IMR-90 (cell line): ENCODE data around the gene OR13C9. TPM values are rescaled to one million over a fixed set of nuclear protein-coding genes. Genes with fewer than 3 reads are reported as not detected.

Experiments
- ATAC-seq: fragments of 200-7000 bp; cut with Tn5 transposase; 2 replicates; pipeline ENCODE4 v1.9.1; 2020; ENCODE audit warnings: low read depth, mild to moderate bottlenecking, moderate library complexity
- BruUV-seq: library from RNA; stranded (reverse); fragments of 400-500 nt; replicated peaks from 2 replicates; lab custom pipeline; 2021; lab: Mats Ljungman, UMichigan
- CTCF ChIA-PET: fragments of 300-600 bp; formaldehyde crosslinking; extraction: SDS; loops from one replicate; lab custom pipeline; 2021; ENCODE audit warnings: antibody characterized with exemption; lab: Yijun Ruan, JAX
- POLR2A ChIA-PET: fragments of 300-600 bp; sonication (Branson Sonifier 250); formaldehyde crosslinking; loops from one replicate; lab custom pipeline; 2022; ENCODE audit warnings: antibody characterized with exemption; ENCODE audit not compliant: unreplicated experiment; lab: Charles Lee
- DNase-seq: peaks from one replicate; pipeline ENCODE4 v3.0.0; 2013
- H2AFZ ChIP-seq: replicated peaks from 2 replicates; pipeline ENCODE3; 2013; ENCODE audit warnings: low read length, mild to moderate bottlenecking; ENCODE audit not compliant: poor library complexity
- H2AK5ac ChIP-seq: 2 replicates; pipeline ENCODE4 v1.6.1; 2013; ENCODE audit warnings: low read depth, low read length, inconsistent platforms
- H2AK9ac ChIP-seq: replicated peaks from 2 replicates; pipeline ENCODE3; 2013; ENCODE audit warnings: mild to moderate bottlenecking, low read depth, low read length, moderate library complexity; ENCODE audit not compliant: poor library complexity
- H2BK120ac ChIP-seq: 2 replicates; pipeline ENCODE4 v1.6.1; 2013; ENCODE audit warnings: low read depth, low read length, inconsistent platforms
- H2BK15ac ChIP-seq: 3 replicates; pipeline ENCODE4 v1.6.1; 2013; ENCODE audit warnings: low read depth, low read length, inconsistent platforms
- H2BK20ac ChIP-seq: 2 replicates; pipeline ENCODE4 v1.6.1; 2013; ENCODE audit warnings: low read depth, mild to moderate bottlenecking, inconsistent platforms, low read length, moderate library complexity
- H2BK5ac ChIP-seq: 2 replicates; pipeline ENCODE4 v1.6.1; 2013; ENCODE audit warnings: mild to moderate bottlenecking, low read depth, low read length, inconsistent platforms; ENCODE audit not compliant: poor library complexity, severe bottlenecking
- H3K14ac ChIP-seq: replicated peaks from 2 replicates; pipeline ENCODE4 v1.6.1; 2013; ENCODE audit warnings: low read depth, low read length, inconsistent platforms
- H3K18ac ChIP-seq: 2 replicates; pipeline ENCODE4 v1.6.1; 2013; ENCODE audit warnings: low read depth, low read length, control low read depth
- H3K23ac ChIP-seq: 2 replicates; pipeline ENCODE4 v1.6.1; 2013; ENCODE audit warnings: low read depth, low read length, inconsistent platforms
- H3K27ac ChIP-seq: 2 replicates; pipeline ENCODE4 v1.5.1; 2013; ENCODE audit warnings: mild to moderate bottlenecking, control low read depth, low read length; ENCODE audit not compliant: insufficient read depth
- H3K27me3 ChIP-seq: 2 replicates; pipeline ENCODE4 v1.6.1; 2013; ENCODE audit warnings: low read length; ENCODE audit not compliant: control insufficient read depth, insufficient read depth
- H3K36me3 ChIP-seq: 2 replicates; pipeline ENCODE4 v1.6.1; 2013; ENCODE audit warnings: low read length, mixed read lengths; ENCODE audit not compliant: control insufficient read depth, insufficient read depth
- H3K4ac ChIP-seq: 2 replicates; pipeline ENCODE4 v1.6.1; 2013; ENCODE audit warnings: low read depth, low read length, inconsistent platforms
- H3K4me1 ChIP-seq: 2 replicates; pipeline ENCODE4 v1.6.1; 2013; ENCODE audit warnings: low read length, mixed read lengths; ENCODE audit not compliant: control insufficient read depth, insufficient read depth
- H3K4me2 ChIP-seq: 2 replicates; pipeline ENCODE4 v1.6.1; 2013; ENCODE audit warnings: low read depth, mild to moderate bottlenecking, control low read depth, low read length, moderate library complexity
- H3K4me3 ChIP-seq: 2 replicates; pipeline ENCODE4 v1.5.1; 2013; ENCODE audit warnings: low read depth, mild to moderate bottlenecking, control low read depth, low read length, moderate library complexity; ENCODE audit not compliant: insufficient read depth
- H3K56ac ChIP-seq: 2 replicates; pipeline ENCODE4 v1.6.1; 2013; ENCODE audit warnings: low read length, inconsistent platforms; ENCODE audit not compliant: insufficient read depth; ENCODE audit errors: extremely low read depth
- H3K79me1 ChIP-seq, 2 experiments: 2 replicates each; pipeline ENCODE4 v1.6.1; 2013; ENCODE audit warnings: low read length in 2 of 2, inconsistent platforms in 1 of 2, low read depth in 1 of 2
- H3K9ac ChIP-seq: 2 replicates; pipeline ENCODE4 v1.6.1; 2013; ENCODE audit warnings: low read depth, low read length, control low read depth
- H3K9me1 ChIP-seq: 2 replicates; pipeline ENCODE4 v1.6.1; 2013; ENCODE audit warnings: low read length, inconsistent platforms; ENCODE audit not compliant: insufficient read depth
- H3K9me3 ChIP-seq: 2 replicates; pipeline ENCODE4 v1.6.1; 2013; ENCODE audit warnings: low read length; ENCODE audit not compliant: control insufficient read depth, insufficient read depth
- H4K20me1 ChIP-seq: 2 replicates; pipeline ENCODE4 v1.6.1; 2013; ENCODE audit warnings: low read length, inconsistent platforms; ENCODE audit not compliant: insufficient read depth
- H4K5ac ChIP-seq: 2 replicates; pipeline ENCODE4 v1.6.1; 2013; ENCODE audit warnings: mild to moderate bottlenecking, low read depth, low read length, control low read depth
- H4K8ac ChIP-seq, 2 experiments: 2 replicates each; pipeline ENCODE4 v1.6.1; 2013; ENCODE audit warnings: low read depth in 2 of 2, low read length in 2 of 2, control low read depth in 1 of 2, inconsistent platforms in 1 of 2
- H4K91ac ChIP-seq: 2 replicates; pipeline ENCODE4 v1.6.1; 2013; ENCODE audit warnings: low read depth, low read length, inconsistent platforms; ENCODE audit not compliant: insufficient read depth
- BHLHE40 ChIP-seq: fragments of 150-350 bp; IDR thresholded peaks from 2 replicates; pipeline ENCODE4 v1.6.1; 2016; ENCODE audit warnings: mild to moderate bottlenecking, low read depth, low read length
- CEBPB ChIP-seq: IDR thresholded peaks from 2 replicates; pipeline ENCODE4 v1.6.1; 2012; ENCODE audit warnings: low read depth, low read length, improper control_type of control experiment
- CHD1 ChIP-seq: IDR thresholded peaks from 2 replicates; pipeline ENCODE4 v1.6.1; 2012; ENCODE audit warnings: low read depth, low read length, improper control_type of control experiment
- FOS ChIP-seq: fragments of 150-350 bp; IDR thresholded peaks from 2 replicates; pipeline ENCODE4 v1.6.1; 2016; ENCODE audit warnings: low read depth, low read length
- MAFK ChIP-seq: IDR thresholded peaks from 2 replicates; pipeline ENCODE4 v1.6.1; 2012; ENCODE audit warnings: low read depth, low read length, improper control_type of control experiment
- MAZ ChIP-seq: IDR thresholded peaks from 2 replicates; pipeline ENCODE4 v1.6.1; 2012; ENCODE audit warnings: low read depth, mild to moderate bottlenecking, low read length, improper control_type of control experiment, moderate library complexity, borderline replicate concordance
- NFE2L2 ChIP-seq: fragments of 150-350 bp; IDR thresholded peaks from 2 replicates; pipeline ENCODE4 v1.6.1; 2016; ENCODE audit warnings: low read depth, mild to moderate bottlenecking, low read length
- POLR2A ChIP-seq: IDR thresholded peaks from 2 replicates; pipeline ENCODE4 v1.6.1; 2012; ENCODE audit warnings: mild to moderate bottlenecking, low read depth, low read length
- RAD21 ChIP-seq: IDR thresholded peaks from 2 replicates; pipeline ENCODE4 v1.6.1; 2012; ENCODE audit warnings: low read length, improper control_type of control experiment
- RCOR1 ChIP-seq: IDR thresholded peaks from 2 replicates; pipeline ENCODE4 v1.6.1; 2012; ENCODE audit warnings: mild to moderate bottlenecking, low read length, improper control_type of control experiment; ENCODE audit not compliant: insufficient replicate concordance
- RFX5 ChIP-seq: IDR thresholded peaks from 2 replicates; pipeline ENCODE4 v1.8.0; 2012; ENCODE audit warnings: low read depth, mild to moderate bottlenecking, low read length, moderate library complexity
- SMC3 ChIP-seq: fragments of 150-350 bp; IDR thresholded peaks from 2 replicates; pipeline ENCODE4 v1.6.1; 2016; ENCODE audit warnings: low read depth, mild to moderate bottlenecking, antibody characterized with exemption, low read length, moderate library complexity
- USF2 ChIP-seq: fragments of 150-350 bp; IDR thresholded peaks from 2 replicates; pipeline ENCODE4 v1.6.1; 2017; ENCODE audit warnings: mild to moderate bottlenecking, antibody characterized with exemption, low read length, low read depth
- WGBS, 2 experiments: methylation state at CpG; one replicate each; pipeline versions ENCODE4 v1.1.5 to v1.1.7; 2013; ENCODE audit warnings: missing lambda C conversion rate in 2 of 2; ENCODE audit not compliant: insufficient read length in 1 of 2; ENCODE audit errors: extremely low coverage in 2 of 2; 5-methylcytosine and 5-hydroxymethylcytosine counted together
- dilution Hi-C: fragments of 300-500 bp; cut with HindIII; formaldehyde crosslinking; loops from one replicate; pipeline ENCODE4 v1.14.3; 2018; ENCODE audit warnings: low sequenced_read_pairs; ENCODE audit not compliant: unreplicated experiment
- in situ Hi-C: fragments of 300-500 bp; cut with MboI; formaldehyde crosslinking; loops from 3 replicates; pipeline ENCODE4 v1.14.3; 2019; ENCODE audit warnings: low sequenced_read_pairs, inconsistent platforms, mixed read lengths
- intact Hi-C: fragments of 100-400 bp; cut with micrococcal nuclease; formaldehyde crosslinking; loops from 2 replicates; pipeline ENCODE4 v1.10.0; 2022
- polyA plus RNA-seq, 3 experiments: library from polyadenylated mRNA; depleted of rRNA; stranded (reverse); fragments of >200 nt; gene quantifications; 2 replicates each; pipeline ENCODE4 v1.2.3, GENCODE V29; 2012; ENCODE audit warnings: low replicate concordance in 1 of 3
- total RNA-seq: library from RNA; depleted of rRNA; stranded (reverse); fragments of >200 nt; gene quantifications from 2 replicates; pipeline ENCODE4 v1.2.3, GENCODE V29; 2012
- TF ChIP-seq, protein P1 (sequence below): conservative IDR thresholded peaks from 2 replicates; pipeline ENCODE4 v1.5.1; 2012; ENCODE audit warnings: mild to moderate bottlenecking, low read depth, low read length, improper control_type of control experiment

The OR13C9 gene
- total and polyA plus RNA-seq, 2 of the 4 experiments (the other 2 are of a cell fraction) = not detected

GRCh38 chr9:104604801-104605200 is 13.2 kb downstream of the OR13C9 start:
- ATAC-seq (no peak), DNase-seq (no peak)
- H3K9ac ChIP-seq = no peak overlapping the region
- no CpG with 5 or more reads among the region's 3 CpGs for WGBS, 2 experiments
- POLR2A ChIA-PET = no interaction called here
- H4K5ac ChIP-seq = no peak overlapping the region
- H2AK5ac ChIP-seq = no peak overlapping the region
- no peaks in the 10 kb centered on the region for H3K36me3 ChIP-seq
- H3K56ac ChIP-seq = no peak overlapping the region
- no peak overlapping the region for H3K27ac ChIP-seq
- H4K8ac ChIP-seq = no peak overlapping the region
- BruUV-seq = no TSS peak
- no peak overlapping the region for H4K91ac ChIP-seq
- H2BK15ac ChIP-seq = no peak overlapping the region
- no peaks in the 10 kb centered on the region for H3K27me3 ChIP-seq
- H3K18ac ChIP-seq = no peak overlapping the region
- no peak overlapping the region for H2AK9ac ChIP-seq
- TF ChIP-seq CEBPB (no peak), BHLHE40 (no peak), MAFK (no peak), SMC3 (no peak), RCOR1 (no peak), USF2 (no peak), MAZ (no peak), CHD1 (no peak), POLR2A (no peak), NFE2L2 (no peak), RFX5 (no peak), FOS (no peak), RAD21 (no peak)
- TF ChIP-seq, protein P1, sequence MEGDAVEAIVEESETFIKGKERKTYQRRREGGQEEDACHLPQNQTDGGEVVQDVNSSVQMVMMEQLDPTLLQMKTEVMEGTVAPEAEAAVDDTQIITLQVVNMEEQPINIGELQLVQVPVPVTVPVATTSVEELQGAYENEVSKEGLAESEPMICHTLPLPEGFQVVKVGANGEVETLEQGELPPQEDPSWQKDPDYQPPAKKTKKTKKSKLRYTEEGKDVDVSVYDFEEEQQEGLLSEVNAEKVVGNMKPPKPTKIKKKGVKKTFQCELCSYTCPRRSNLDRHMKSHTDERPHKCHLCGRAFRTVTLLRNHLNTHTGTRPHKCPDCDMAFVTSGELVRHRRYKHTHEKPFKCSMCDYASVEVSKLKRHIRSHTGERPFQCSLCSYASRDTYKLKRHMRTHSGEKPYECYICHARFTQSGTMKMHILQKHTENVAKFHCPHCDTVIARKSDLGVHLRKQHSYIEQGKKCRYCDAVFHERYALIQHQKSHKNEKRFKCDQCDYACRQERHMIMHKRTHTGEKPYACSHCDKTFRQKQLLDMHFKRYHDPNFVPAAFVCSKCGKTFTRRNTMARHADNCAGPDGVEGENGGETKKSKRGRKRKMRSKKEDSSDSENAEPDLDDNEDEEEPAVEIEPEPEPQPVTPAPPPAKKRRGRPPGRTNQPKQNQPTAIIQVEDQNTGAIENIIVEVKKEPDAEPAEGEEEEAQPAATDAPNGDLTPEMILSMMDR = no peak
- dilution Hi-C loops = no loop called here
- no peak overlapping the region for H2AFZ ChIP-seq
- no peak overlapping the region for H3K4me3 ChIP-seq
- no peak overlapping the region for H3K4me2 ChIP-seq
- no peaks in the 10 kb centered on the region for H3K79me1 ChIP-seq
- in situ Hi-C loops = no loop called here
- no peak overlapping the region for H2BK20ac ChIP-seq
- no peak overlapping the region for H3K4ac ChIP-seq
- no peaks in the 10 kb centered on the region for H3K9me1 ChIP-seq
- no peak overlapping the region for H2BK120ac ChIP-seq
- H3K9me3 ChIP-seq = 0 out of 2 replicates have a peak, but pooled peaks cover 2% of the 10 kb centered on the region
- H3K4me1 ChIP-seq = no peaks in the 10 kb centered on the region
- no peak overlapping the region for H3K14ac ChIP-seq
- H2BK5ac ChIP-seq = no peak overlapping the region
- no peaks in the 10 kb centered on the region for H4K20me1 ChIP-seq
- CTCF ChIA-PET = no interaction called here
- intact Hi-C loops = no loop called here
- H3K23ac ChIP-seq = no peak overlapping the region
